HL-60/S4 treated with retinoic acid at 250 ng/mL for 4 days and 3 days (cell line): Measurements from ENCODE around the gene SPSB1.

Experiments
- in situ Hi-C: fragments of 300-500 bp; cut with MboI; formaldehyde crosslinking; loops from 2 replicates; pipeline ENCODE4 v1.7.0; 2022; ENCODE audit warnings: low sequenced_read_pairs

The SPSB1 gene

GRCh38 chr1:9340172-9340854, 47.6 kb downstream of the SPSB1 start:
- in situ Hi-C loops: no loop called here

DNA sequence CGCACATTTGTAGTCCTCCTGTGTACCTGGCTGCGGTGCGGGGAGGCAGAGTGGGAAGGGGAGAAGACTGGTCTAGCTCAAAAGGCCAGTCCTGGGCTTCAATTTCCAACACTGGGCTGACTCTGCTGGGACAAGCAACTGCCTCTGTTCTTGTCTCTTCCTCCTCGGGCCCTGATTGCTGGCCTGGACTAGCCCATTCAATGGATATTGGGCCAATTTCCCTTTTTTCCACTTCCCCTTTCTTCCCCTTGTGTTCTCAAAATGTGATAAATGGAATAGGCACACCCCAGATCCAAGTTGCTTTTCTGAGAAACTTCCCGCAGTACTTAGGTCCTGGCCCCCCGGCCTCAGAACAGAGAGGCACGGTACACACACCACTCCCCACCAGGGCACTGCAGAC, 48.2 kb downstream of the SPSB1 start:
- in situ Hi-C loops: no loop called here

DNA sequence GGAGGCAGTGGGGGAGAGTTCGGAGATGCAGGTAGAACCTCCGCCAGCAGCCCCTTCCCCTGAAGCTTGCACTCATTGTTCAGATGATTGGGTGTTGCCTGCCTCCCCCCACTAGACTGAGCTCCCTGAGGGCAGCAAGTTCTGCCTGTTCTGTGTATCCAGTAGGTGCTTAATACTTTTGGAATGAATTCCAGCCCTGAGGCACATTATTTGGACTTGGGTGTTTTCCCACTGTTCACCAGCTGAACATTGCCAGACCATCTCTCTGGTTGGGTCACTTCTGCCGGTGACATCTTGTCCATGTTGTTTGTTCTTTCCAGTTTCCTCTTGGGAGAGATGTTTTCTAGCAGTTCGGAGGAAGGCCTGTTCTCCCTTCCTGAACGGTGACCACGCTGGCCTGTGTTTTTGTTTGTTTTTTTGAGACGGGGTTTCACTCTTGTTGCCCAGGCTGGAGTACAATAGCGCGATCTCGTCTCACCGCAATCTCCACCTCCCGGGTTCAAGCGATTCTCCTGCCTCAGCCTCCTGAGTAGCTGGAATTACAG, 48.7 kb downstream of the SPSB1 start:
- in situ Hi-C loops: no loop called here

DNA sequence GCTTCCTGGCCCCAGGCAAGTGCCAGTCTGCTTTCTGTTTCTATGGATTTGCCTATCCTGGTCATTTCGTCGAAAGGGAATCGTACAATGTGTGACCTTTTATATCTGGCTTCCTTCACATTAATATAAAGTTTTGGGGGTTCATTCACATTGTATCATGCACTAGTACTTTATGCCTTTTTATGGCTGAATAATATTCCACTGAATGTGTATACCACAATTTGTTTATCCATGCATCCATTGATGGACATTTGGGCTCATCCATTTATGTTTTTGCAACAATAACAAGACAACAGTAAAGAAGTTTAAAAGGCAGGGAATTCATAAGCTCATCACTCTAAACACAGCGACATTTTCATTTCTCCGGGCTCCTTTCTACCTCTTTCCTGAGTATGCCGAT, 50.6 kb downstream of the SPSB1 start:
- in situ Hi-C loops: no loop called here

GRCh38 chr1:9344426-9345200, 51.9 kb downstream of the SPSB1 start:
- in situ Hi-C loops: no loop called here

- in situ Hi-C loops: no loop called here
Measured at GRCh38 chr1:9345471-9345870, 52.8 kb downstream of the SPSB1 start.

DNA sequence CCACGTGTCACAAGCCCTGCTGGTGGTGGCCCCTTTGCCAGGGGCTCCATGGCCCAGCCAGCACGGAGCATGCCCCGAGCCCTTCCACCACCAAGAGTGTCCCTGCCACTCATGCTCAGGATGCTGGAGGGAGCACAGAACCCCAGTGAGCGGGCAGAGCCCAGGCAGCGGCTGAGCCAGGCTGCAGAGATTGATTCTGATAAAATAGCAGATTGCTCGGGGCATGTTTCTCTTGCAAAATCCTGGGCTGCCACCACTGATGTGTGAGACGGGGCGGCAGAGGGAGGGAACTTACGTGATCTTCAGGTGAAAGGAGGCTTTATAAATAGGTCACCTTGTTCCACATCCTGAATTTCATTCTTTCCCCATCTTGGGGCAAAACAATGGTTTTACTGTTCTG, 53.2 kb downstream of the SPSB1 start:
- in situ Hi-C loops: no loop called here

DNA sequence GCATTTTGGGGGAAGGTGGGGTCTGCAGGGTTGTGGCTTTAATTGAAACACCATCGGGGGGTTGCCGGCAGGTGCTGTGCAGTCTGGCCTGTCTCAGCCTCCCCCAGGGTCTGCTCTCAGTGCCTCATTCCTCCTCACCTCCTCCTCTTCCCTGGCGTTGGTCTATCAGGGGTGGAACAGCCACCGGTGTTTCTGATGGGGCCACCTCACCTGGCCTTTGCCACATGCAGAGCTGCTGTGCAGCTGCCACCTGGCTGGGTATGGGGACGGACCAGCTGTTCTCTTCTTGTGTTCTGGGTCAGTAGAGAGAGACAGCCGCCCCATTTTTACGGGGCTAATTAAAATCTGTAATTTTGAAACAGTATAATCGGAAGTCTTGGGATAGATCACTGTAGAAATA, 53.9 kb downstream of the SPSB1 start:
- in situ Hi-C loops: no loop called here

DNA sequence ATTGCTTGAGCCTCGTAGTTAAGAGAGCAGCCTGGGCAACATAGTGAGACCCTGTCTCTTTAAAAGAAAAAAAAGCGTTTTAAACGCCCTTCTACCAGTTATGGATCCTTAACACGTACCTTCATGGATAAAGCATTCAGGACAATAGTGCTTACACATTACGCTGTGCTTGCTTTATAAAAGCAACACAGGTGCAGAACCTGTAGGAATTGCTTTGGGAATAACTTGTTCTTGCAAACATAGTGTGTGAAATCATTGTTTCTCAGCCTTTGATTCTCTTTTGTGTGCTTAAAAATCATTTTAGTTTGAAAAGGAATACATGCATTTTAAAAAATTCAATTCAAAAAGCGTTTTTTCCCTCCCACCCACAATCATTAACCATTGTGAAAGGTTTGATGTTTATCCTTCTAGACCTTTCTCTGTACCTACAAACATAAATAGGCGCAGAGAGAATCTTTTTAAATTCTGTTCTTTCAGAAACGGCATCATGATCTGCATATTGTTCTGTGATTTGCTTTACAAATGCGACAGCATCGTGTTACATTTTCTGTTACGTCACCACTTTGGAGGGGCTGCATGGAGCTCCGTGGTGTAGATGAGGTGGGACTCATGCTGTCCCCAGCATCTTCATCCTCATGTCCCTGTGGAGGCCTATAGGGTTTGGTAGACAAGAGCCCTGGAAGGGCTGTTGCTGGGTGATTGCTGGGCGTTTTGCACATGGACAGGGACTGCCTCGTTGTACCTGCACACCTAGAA, 54.6 kb downstream of the SPSB1 start:
- in situ Hi-C loops: no loop called here

DNA sequence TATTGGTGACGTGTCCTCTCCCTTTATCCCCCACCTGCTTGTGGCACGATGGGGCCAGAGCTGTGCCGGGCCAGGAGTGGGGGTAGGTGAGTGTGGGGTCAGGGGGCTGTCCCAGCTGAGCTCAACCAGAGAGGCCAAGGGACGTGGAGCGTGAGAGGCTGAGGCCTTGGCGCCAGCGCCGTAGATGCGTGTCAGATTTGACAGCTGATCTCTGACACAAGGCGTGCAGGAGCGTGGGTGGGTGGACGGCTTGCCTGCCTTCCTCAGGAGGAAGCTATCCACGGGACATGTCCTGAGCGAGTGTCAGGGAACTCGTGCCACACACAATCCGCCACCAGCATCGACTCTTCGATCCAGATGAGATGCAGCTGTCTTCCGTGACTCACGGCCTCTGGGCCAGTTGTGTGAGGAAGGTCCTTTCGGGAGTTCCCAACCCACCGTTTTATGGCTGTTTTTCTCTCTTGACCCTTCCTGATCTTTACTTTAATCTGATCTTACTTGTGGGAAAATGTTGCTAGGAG, 56.7 kb downstream of the SPSB1 start:
- in situ Hi-C loops: no loop called here

GRCh38 chr1:9350013-9350908, 57.6 kb downstream of the SPSB1 start:
- in situ Hi-C loops: no loop called here

DNA sequence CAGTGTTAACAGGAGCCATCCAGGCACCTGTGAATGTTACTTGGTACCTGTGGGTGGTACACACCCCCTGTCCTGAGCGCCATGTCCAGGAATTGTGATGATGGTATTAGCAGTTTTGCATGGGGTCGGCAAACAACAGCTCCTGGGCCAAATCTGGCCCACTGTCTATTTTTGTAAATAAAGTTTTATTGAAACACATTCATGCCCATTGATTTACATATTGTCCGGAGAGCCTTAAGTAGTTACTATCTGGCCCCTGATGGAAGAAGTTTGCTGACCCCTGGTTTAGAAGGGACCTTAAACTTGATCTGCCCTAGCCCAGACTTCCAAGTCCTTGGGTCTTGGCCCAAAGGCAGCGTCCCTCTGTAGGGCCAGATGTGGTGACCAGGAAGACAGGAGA, 58.3 kb downstream of the SPSB1 start:
- in situ Hi-C loops: no loop called here

GRCh38 chr1:9351654-9352271, 59.1 kb downstream of the SPSB1 start:
- in situ Hi-C loops: no loop called here

DNA sequence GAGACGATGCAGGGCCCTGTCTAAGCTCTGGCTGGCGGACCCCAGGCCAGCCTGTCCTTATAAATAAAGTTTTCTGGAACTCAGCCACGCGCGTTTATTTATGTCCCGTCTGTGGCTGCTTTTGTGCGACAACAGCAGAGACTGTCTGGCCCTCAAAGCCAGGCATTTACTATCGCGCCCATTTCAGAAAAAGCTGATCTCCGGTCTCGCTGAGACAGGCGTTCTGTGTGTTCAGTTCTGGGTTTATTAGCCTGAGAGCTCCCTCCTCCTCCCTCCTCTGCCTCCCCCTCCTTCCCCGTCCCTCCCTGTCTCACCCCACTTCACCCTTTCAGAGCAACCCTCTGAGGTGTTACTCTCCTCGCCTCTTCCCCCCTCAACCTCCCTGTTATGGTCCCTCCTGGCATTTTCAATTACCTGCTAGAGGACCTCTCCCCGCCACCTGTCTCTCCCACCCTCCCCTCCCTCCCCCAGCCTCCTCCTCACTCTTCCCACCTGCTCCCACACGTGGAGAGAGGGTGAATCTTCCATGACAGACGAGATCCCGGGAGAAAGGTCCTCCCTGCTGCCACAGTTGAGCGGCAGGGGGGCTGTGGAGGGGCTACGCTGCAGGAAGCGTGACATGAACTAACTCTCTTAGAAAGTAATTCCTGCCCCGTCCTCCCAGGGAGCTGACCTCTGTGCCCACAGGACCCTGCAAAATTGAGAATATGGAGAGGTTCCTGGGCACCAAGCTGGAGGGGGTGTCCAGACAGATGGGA, 59.9 kb downstream of the SPSB1 start:
- in situ Hi-C loops: no loop called here

GRCh38 chr1:9355503-9355902, 62.8 kb downstream of the SPSB1 start:
- in situ Hi-C loops: no loop called here

- in situ Hi-C loops: no loop called here
Measured at GRCh38 chr1:9356021-9356420, 63.3 kb downstream of the SPSB1 start.

DNA sequence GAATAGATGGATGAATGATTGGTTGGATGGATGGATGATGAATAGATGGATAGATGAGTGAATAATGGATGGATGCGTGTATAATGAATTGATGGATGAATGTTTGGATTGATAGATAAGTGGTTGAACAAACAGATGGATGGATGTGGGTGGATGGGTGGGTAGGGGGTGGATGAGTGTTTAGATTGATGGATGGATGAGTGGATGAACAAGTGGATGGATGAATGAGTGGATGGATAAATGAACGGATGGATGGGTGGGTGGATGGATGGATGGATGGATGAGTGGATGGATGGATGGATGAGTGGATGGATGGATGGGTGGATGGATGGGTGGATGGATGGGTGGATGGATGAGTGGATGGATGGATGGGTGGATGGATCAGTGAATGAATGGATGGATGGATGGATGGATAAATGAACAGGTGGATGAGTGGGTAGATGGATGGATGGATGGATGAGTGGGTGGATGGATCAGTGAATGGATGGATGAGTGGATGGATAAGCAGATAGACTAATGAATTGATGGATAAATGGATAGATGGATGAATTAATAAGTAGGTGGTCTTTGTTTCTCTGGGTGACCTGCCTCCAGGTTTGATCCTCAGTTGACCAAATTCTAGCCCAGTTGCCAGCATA, 64.3 kb downstream of the SPSB1 start:
- in situ Hi-C loops: no loop called here

DNA sequence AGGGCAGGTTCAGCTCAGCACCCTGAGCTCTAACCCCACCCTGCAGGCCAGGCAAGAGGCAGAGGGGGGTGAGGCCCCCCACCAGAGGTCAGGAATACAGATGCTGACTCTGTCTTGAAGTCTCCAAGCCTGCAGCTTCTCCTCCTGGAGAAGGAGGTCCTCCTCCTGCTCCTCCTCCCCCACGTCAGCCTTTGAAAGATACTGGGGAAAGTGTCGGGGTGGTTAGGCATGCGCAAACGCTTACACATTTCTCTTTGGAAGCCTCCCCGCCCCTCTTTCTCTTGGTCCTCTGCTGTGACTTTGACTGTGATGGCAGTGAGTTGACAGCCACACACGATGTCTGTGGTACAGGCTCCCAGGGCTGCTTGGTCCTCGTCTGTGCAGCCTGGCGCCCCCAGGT, 65.3 kb downstream of the SPSB1 start:
- in situ Hi-C loops: no loop called here
